PC-3 (cell line): ENCODE results near the gene ANKRD27. TPM values are rescaled to one million over a fixed set of nuclear protein-coding genes. Genes with fewer than 3 reads are reported as not detected.
"Not testable (repeated sequence)": the region's sequence is repeated elsewhere in the genome, so short reads cannot be mapped to it uniquely, and the experiment has no call there.

ENCODE experiments used
- ATAC-seq: fragments of 200-7000 bp; cut with Tn5 transposase; 2 replicates; pipeline ENCODE4 v1.9.1; 2020; ENCODE audit warnings: mild to moderate bottlenecking, moderate library complexity
- BruUV-seq: library from RNA; stranded (reverse); fragments of 400-500 nt; replicated peaks from 2 replicates; lab custom pipeline; 2021; lab: Mats Ljungman, UMichigan
- CTCF ChIA-PET: fragments of 300-600 bp; sonication (Branson Sonifier 250); formaldehyde crosslinking; loops from one replicate; lab custom pipeline; 2022; ENCODE audit warnings: antibody characterized with exemption; lab: Charles Lee
- POLR2A ChIA-PET: fragments of 300-600 bp; sonication (Branson Sonifier 250); formaldehyde crosslinking; loops from one replicate; lab custom pipeline; 2022; ENCODE audit warnings: antibody characterized with exemption; ENCODE audit not compliant: unreplicated experiment; lab: Charles Lee
- DNase-seq: peaks from one replicate; pipeline ENCODE4 v3.0.0-alpha.2; 2015
- H2AFZ ChIP-seq: fragments of 300-600 bp; sonication (generic); 2 replicates; pipeline ENCODE4 v1.6.0; 2016; ENCODE audit warnings: antibody characterized with exemption, low read length
- H3F3A ChIP-seq: fragments of 300-600 bp; sonication (generic); one replicate; pipeline ENCODE4 v1.6.0; 2017; ENCODE audit warnings: antibody characterized with exemption, low read length, control low read depth, mild to moderate bottlenecking; ENCODE audit not compliant: unreplicated experiment
- H3K27ac ChIP-seq: fragments of 300-600 bp; sonication (generic); 2 replicates; pipeline ENCODE4 v1.5.1; 2016; ENCODE audit warnings: mild to moderate bottlenecking, low read length
- H3K27me3 ChIP-seq: fragments of 300-600 bp; sonication (generic); 2 replicates; pipeline ENCODE4 v1.6.1; 2016; ENCODE audit warnings: low read length, mixed read lengths
- H3K36me3 ChIP-seq: fragments of 300-600 bp; sonication (generic); 2 replicates; pipeline ENCODE4 v1.6.1; 2016; ENCODE audit warnings: low read depth, mixed run types, low read length, mixed read lengths
- H3K4me1 ChIP-seq: fragments of 300-600 bp; sonication (generic); 2 replicates; pipeline ENCODE4 v1.5.1; 2016; ENCODE audit warnings: low read length; ENCODE audit not compliant: insufficient read depth
- H3K4me2 ChIP-seq: fragments of 300-600 bp; sonication (generic); 2 replicates; pipeline ENCODE4 v1.6.0; 2016; ENCODE audit warnings: low read length
- H3K4me3 ChIP-seq: fragments of 300-600 bp; sonication (generic); 2 replicates; pipeline ENCODE4 v1.5.1; 2016; ENCODE audit warnings: mild to moderate bottlenecking, low read length, mixed read lengths
- H3K79me2 ChIP-seq: fragments of 300-600 bp; sonication (generic); 2 replicates; pipeline ENCODE4 v1.6.1; 2017; ENCODE audit warnings: low read length, mixed read lengths
- H3K9ac ChIP-seq: fragments of 300-600 bp; sonication (generic); 2 replicates; pipeline ENCODE4 v1.6.0; 2016; ENCODE audit warnings: mild to moderate bottlenecking, low read length
- H3K9me2 ChIP-seq: fragments of 300-600 bp; sonication (generic); replicated peaks from 2 replicates; pipeline ENCODE4 v1.6.1; 2016; ENCODE audit warnings: mixed run types, low read length, mixed read lengths
- H3K9me3 ChIP-seq: fragments of 300-600 bp; sonication (generic); 2 replicates; pipeline ENCODE4 v1.6.1; 2016; ENCODE audit warnings: low read length, mixed read lengths
- H4K20me1 ChIP-seq: fragments of 300-600 bp; sonication (generic); 2 replicates; pipeline ENCODE4 v1.6.1; 2016; ENCODE audit warnings: low read length, mixed read lengths
- CTCF ChIP-seq: fragments of 300-600 bp; sonication (generic); conservative IDR thresholded peaks from 2 replicates; pipeline ENCODE4 v1.5.1; 2017; ENCODE audit warnings: antibody characterized with exemption, low read depth, mild to moderate bottlenecking, low read length
- EZH2 ChIP-seq: fragments of 300-600 bp; sonication (generic); IDR thresholded peaks from one replicate; pipeline ENCODE4 v1.6.1; 2017; ENCODE audit warnings: antibody characterized with exemption, mild to moderate bottlenecking, low read length; ENCODE audit not compliant: unreplicated experiment
- EZH2phosphoT487 ChIP-seq: fragments of 300-600 bp; sonication (generic); IDR thresholded peaks from 2 replicates; pipeline ENCODE4 v1.6.1; 2018; ENCODE audit warnings: mild to moderate bottlenecking, antibody characterized with exemption, low read length, borderline replicate concordance
- intact Hi-C: fragments of 100-400 bp; cut with micrococcal nuclease; formaldehyde crosslinking; loops from 2 replicates; pipeline ENCODE4 v1.9.0; 2023
- total RNA-seq: library from RNA; depleted of rRNA; stranded (reverse); fragments of >200 nt; gene quantifications from 2 replicates; pipeline ENCODE4 v1.2.3, GENCODE V29; 2014

ANKRD27 gene
- total RNA-seq, 1 experiment from 2014 or later = 14.3 TPM

- H3K4me3 ChIP-seq = no peak overlapping the region
- ChIA-PET CTCF (no interaction called here), POLR2A (no interaction called here)
- DNase-seq = no peak
- no peaks in the 10 kb centered on the region for H3K36me3 ChIP-seq
- H3K9me3 ChIP-seq = no peaks in the 10 kb centered on the region
- H3K27me3 ChIP-seq = no peaks in the 10 kb centered on the region
- no peak overlapping the region for H3K9ac ChIP-seq
- H3F3A ChIP-seq = no peaks in the 10 kb centered on the region
- no peaks in the 10 kb centered on the region for H3K9me2 ChIP-seq
- intact Hi-C loops = no loop called here
- TF ChIP-seq EZH2phosphoT487 (no peak), EZH2 (no peak), CTCF (no peak)
- no peak overlapping the region for H3K27ac ChIP-seq
- no peak overlapping the region for H3K4me2 ChIP-seq
- no peaks in the 10 kb centered on the region for H3K4me1 ChIP-seq
- no peak overlapping the region for H2AFZ ChIP-seq
- no peak for ATAC-seq
- BruUV-seq = no TSS peak
- no peaks in the 10 kb centered on the region for H4K20me1 ChIP-seq
- H3K79me2 ChIP-seq = no peaks in the 10 kb centered on the region
Measured at GRCh38 chr19:32717496-32717895, 42.5 kb upstream of the ANKRD27 start.

GRCh38 chr19:32716203-32716602 lies 41.2 kb upstream of the ANKRD27 start:
- ATAC-seq, intact Hi-C loops, H3K4me2 ChIP-seq, H3K4me3 ChIP-seq, DNase-seq, H3K9me3 ChIP-seq, CTCF ChIA-PET, H3K27ac ChIP-seq, H3K79me2 ChIP-seq, BruUV-seq, H3F3A ChIP-seq, H3K4me1 ChIP-seq, H4K20me1 ChIP-seq, H2AFZ ChIP-seq, H3K9ac ChIP-seq, H3K27me3 ChIP-seq, H3K9me2 ChIP-seq, POLR2A ChIA-PET, H3K36me3 ChIP-seq: not testable (repeated sequence)

- Histone ChIP-seq H3K36me3 (no peaks in the 10 kb centered on the region), H2AFZ (no peak overlapping the region), H3K9ac (no peak overlapping the region), H3K27ac (no peak overlapping the region), H3K4me3 (no peak overlapping the region), H3K9me3 (no peaks in the 10 kb centered on the region), H4K20me1 (no peaks in the 10 kb centered on the region), H3K4me2 (no peak overlapping the region), H3K27me3 (no peaks in the 10 kb centered on the region), H3K4me1 (no peaks in the 10 kb centered on the region), H3K9me2 (no peaks in the 10 kb centered on the region), H3F3A (no peaks in the 10 kb centered on the region), H3K79me2 (peaks cover 7% of the 10 kb centered on the region; the same call in 1 of the 2 replicates)
- CTCF ChIA-PET = no interaction called here
- POLR2A ChIA-PET = interaction anchor here (0.6 kb wide), 1 partner anchor 51 kb away, joined by 6 read pairs; no protein-coding TSS in a partner anchor
- TF ChIP-seq EZH2 (no peak), CTCF (no peak)
- DNase-seq (no peak), ATAC-seq (no peak)
- intact Hi-C loops = no loop called here
- BruUV-seq = no TSS peak
Measured at GRCh38 chr19:32711747-32712146, 36.8 kb upstream of the ANKRD27 start.
